Testis (tissue), 3 donors: ENCODE results near the gene IGFALS. TPM values are rescaled to one million over a fixed set of nuclear protein-coding genes. Genes with fewer than 3 reads are reported as not detected.

Experiments used
- DNase-seq: peaks from one replicate; pipeline ENCODE4 v3.0.0-alpha.2; 2019
- H3K27ac ChIP-seq, 2 donors: fragments of 200-600 bp; sonication (generic); one replicate each; pipeline ENCODE4 v1.5.1; 2019
- H3K27me3 ChIP-seq: fragments of 200-600 bp; sonication (generic); one replicate; pipeline ENCODE4 v1.5.1; 2019
- H3K36me3 ChIP-seq: fragments of 200-600 bp; sonication (generic); one replicate; pipeline ENCODE4 v1.5.1; 2017; ENCODE audit warnings: low read depth; ENCODE audit errors: missing control alignments
- H3K4me1 ChIP-seq: fragments of 200-600 bp; sonication (generic); one replicate; pipeline ENCODE4 v1.5.1; 2019
- H3K4me3 ChIP-seq, 2 donors: fragments of 200-600 bp; sonication (generic); one replicate each; pipeline ENCODE4 v1.5.1; 2017 to 2019
- H3K9me3 ChIP-seq: fragments of 200-600 bp; sonication (generic); one replicate; pipeline ENCODE4 v1.5.1; 2017
- POLR2A ChIP-seq: fragments of 450-650 bp; IDR thresholded peaks from one replicate; pipeline ENCODE4 v1.6.1; 2017; ENCODE audit warnings: antibody characterized with exemption, mild to moderate bottlenecking, moderate library complexity
- WGBS, 2 donors: methylation state at CpG; one replicate each; pipeline ENCODE4 v1.1.5; 2018; 5-methylcytosine and 5-hydroxymethylcytosine counted together
- intact Hi-C: fragments of 100-400 bp; cut with DNase I; formaldehyde crosslinking; loops from one replicate; pipeline ENCODE4 v1.15.1; 2023; ENCODE audit warnings: low total_unique reads
- polyA plus RNA-seq: library from polyadenylated mRNA; stranded (reverse); fragments of 350-450 nt; fragmentation: Illumina TruSeq; extraction: RNeasy Lipid Tissue Mini Kit (QIAGEN cat#74804); gene quantifications from one replicate; pipeline ENCODE4 v1.2.3, GENCODE V29; 2014; ENCODE audit warnings: low read depth, low replicate concordance; ENCODE audit not compliant: insufficient read depth
- total RNA-seq, 2 donors: library from RNA; depleted of rRNA; stranded (reverse); fragments of >200 nt; gene quantifications; one replicate each; pipeline ENCODE4 v1.2.3, GENCODE V29; 2016
- TF ChIP-seq, protein P1 (sequence below), 3 experiments: fragments of 450-650 bp in 2 of 3; fragments of 200-600 bp in 1 of 3; sonication (generic) in 1 of 3; IDR thresholded peaks; one replicate each; pipeline ENCODE4 v1.5.1; 2016 to 2019; ENCODE audit warnings: antibody characterized with exemption in 3 of 3, mild to moderate bottlenecking in 2 of 3, moderate library complexity in 1 of 3

Gene IGFALS
- total and polyA plus RNA-seq, 3 donors from 2014 or later, result 0.38 to 6.7 (median 3.2) TPM

- 93% methylated on average over 28 to 29 of the region's 29 CpGs for WGBS, 2 donors
- intact Hi-C loops, result no loop called here
- H3K27ac ChIP-seq, result no peak overlapping the region
- DNase-seq, result no peak
- no peaks in the 10 kb centered on the region for H3K36me3 ChIP-seq
- no peaks in the 10 kb centered on the region for H3K27me3 ChIP-seq
- TF ChIP-seq, protein P1, sequence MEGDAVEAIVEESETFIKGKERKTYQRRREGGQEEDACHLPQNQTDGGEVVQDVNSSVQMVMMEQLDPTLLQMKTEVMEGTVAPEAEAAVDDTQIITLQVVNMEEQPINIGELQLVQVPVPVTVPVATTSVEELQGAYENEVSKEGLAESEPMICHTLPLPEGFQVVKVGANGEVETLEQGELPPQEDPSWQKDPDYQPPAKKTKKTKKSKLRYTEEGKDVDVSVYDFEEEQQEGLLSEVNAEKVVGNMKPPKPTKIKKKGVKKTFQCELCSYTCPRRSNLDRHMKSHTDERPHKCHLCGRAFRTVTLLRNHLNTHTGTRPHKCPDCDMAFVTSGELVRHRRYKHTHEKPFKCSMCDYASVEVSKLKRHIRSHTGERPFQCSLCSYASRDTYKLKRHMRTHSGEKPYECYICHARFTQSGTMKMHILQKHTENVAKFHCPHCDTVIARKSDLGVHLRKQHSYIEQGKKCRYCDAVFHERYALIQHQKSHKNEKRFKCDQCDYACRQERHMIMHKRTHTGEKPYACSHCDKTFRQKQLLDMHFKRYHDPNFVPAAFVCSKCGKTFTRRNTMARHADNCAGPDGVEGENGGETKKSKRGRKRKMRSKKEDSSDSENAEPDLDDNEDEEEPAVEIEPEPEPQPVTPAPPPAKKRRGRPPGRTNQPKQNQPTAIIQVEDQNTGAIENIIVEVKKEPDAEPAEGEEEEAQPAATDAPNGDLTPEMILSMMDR (IDR thresholded peaks at IDR 0.05), result no peak
- no peak for TF ChIP-seq POLR2A
- no peak overlapping the region for H3K4me3 ChIP-seq
- no peaks in the 10 kb centered on the region for H3K4me1 ChIP-seq
- H3K9me3 ChIP-seq, result no peaks in the 10 kb centered on the region
Measured at GRCh38 chr16:1745900-1746692, 47.4 kb downstream of the IGFALS start.

- DNase-seq, result no peak
- Histone ChIP-seq H3K27ac (no peak overlapping the region), H3K4me3 (no peak overlapping the region), H3K4me1 (no peaks in the 10 kb centered on the region), H3K36me3 (no peaks in the 10 kb centered on the region), H3K27me3 (no peaks in the 10 kb centered on the region), H3K9me3 (no peaks in the 10 kb centered on the region)
- intact Hi-C loops, result no loop called here
- WGBS, 2 donors, result 92 to 94% methylated on average over 20 to 25 of the region's 25 CpGs
- TF ChIP-seq, protein P1 (IDR thresholded peaks at IDR 0.05), result no peak
- TF ChIP-seq POLR2A, result no peak
Measured at GRCh38 chr16:1745181-1745899, 48.2 kb downstream of the IGFALS start.

DNA sequence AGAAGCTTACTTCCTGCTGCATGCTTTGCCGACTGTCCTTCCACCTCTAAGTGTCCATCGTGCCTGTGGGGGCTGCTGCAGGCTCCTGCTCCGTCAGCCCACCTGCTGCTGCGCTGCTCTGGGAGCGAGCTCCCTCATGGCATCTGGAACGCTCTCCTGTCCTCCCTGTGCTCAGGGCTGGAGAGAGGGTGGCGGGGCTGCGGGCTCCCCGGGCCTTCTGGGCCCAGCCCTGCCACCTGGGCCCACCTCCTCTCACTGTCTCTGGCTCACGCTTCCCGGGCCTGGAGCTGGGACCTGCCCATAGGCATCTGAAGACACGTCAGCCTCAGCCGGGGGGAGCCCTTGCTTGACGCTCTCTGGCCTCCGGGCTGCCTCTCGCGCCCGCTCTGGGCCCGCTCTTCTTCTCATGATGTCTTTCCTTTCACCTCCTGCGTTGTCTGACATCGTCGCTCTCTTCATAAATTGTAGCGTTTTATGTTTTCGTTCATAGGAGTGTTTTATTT is 49.1 kb downstream of the IGFALS start:
- no peaks in the 10 kb centered on the region for H3K9me3 ChIP-seq
- no peak overlapping the region for H3K27ac ChIP-seq
- DNase-seq, result no peak
- H3K36me3 ChIP-seq, result no peaks in the 10 kb centered on the region
- WGBS, 2 donors, result 92% methylated on average over 15 to 24 of the region's 24 CpGs
- intact Hi-C loops, result no loop called here
- no peaks in the 10 kb centered on the region for H3K4me1 ChIP-seq
- no peak for TF ChIP-seq POLR2A
- TF ChIP-seq, protein P1 (IDR thresholded peaks at IDR 0.05), result no peak
- no peak overlapping the region for H3K4me3 ChIP-seq
- H3K27me3 ChIP-seq, result no peaks in the 10 kb centered on the region

DNA sequence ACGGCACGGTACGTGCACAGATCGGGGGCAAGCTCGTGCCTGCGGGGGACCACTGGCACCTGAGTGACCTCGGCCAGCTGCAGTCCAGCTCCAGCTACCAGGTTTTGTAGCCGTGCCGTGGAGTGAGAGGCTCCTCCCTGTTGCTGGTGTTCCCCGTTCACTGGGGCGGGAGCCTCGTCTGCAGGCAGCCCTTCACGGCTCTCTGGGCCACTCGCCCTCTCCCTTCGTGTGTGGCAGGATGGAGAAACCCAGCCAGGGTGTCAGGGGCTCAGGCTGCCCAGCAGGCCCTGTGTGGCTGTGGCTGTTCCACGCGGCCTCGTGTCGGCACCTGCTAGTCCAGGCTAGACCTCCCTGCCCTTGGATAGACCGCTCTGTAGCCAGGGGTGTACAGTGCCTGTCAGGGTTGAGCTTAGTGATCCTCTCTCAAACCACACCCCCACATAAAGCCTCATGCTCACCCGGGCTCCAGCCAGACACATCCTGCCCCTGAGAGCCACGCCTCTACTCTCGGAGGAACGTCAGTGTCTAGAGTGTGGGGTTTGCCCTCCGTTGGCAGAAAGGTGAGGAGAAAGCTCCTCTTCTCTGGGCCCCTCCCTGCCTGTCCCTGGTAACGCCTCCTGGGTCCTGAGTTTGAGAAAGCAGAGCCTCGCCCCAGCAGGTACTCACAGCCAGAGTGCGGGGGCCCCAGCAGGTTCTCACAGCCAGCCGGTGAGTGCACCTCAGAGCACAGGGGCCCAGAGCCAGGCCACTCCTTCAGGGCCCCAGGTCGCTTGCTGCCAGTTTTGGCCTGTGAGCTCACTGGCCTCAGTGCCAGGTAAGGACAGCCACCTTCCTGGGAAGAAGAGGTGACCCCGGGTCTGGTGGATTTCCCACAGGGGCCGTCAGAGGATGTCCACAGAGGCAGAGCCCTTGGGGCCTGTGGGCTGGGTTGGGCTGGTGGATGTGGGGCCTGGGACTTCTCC is 49.8 kb downstream of the IGFALS start:
- no peaks in the 10 kb centered on the region for H3K9me3 ChIP-seq
- TF ChIP-seq, protein P1 (IDR thresholded peaks at IDR 0.05), result no peak
- no peak for TF ChIP-seq POLR2A
- WGBS, 2 donors, result 87 to 96% methylated on average over 18 to 32 of the region's 32 CpGs
- no peaks in the 10 kb centered on the region for H3K4me1 ChIP-seq
- no peak for DNase-seq
- H3K27me3 ChIP-seq, result no peaks in the 10 kb centered on the region
- H3K36me3 ChIP-seq, result no peaks in the 10 kb centered on the region
- intact Hi-C loops, result no loop called here
- H3K27ac ChIP-seq, result no peak overlapping the region
- no peak overlapping the region for H3K4me3 ChIP-seq
